HG02938 (cell line): ENCODE results near the gene NEK2.
A peak's percentile ranks its signal among the peaks of the same experiment; 100 is the strongest.
"Not testable (repeated sequence)": the region's sequence is repeated elsewhere in the genome, so short reads cannot be mapped to it uniquely, and the experiment has no call there.

Source experiments
- ATAC-seq: cut with Tn5 transposase; IDR thresholded peaks from one replicate; pipeline ENCODE4 v1.9.1; 2021; ENCODE audit warnings: mild to moderate bottlenecking, moderate library complexity; ENCODE audit not compliant: unreplicated experiment

NEK2 gene

DNA sequence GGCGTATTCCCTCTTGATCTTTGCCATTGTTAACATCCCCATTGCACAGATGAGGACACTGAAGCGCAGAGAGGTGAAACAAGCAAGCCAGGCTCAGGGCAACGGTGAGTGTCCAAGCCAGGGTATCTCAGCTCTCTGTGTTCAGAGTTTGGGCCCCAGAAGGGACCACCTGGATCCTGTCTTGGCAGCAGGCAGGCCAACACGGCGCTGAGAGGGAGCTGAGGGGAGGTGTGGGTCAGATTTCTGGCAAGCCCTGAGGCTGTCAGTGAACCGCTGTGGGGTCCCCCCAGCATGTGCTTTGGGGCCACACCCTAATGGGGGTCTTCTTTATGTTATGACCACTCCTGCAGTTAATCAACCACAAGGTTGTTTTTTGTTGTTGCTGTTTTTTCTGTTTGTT lies 23.1 kb downstream of the NEK2 start:
- no peak for ATAC-seq

DNA sequence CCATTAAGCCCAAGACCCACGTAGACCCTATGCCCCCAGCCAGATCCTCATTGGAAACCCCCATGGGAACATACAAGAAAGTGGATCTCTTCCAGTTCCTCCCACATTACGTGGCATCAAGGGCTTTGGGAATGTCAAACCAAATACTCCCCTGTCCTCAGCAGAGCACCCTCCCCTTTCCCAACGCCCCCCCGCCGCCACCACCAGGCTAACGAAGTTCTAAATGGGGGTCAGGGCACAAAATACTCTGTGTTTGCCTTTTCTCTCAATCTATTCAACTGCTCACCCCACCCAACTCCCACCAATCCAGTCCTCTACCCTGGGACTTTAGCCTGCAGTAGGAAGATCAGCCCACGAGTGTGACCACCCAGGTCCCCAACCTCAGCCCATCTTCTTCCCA lies 24.5 kb downstream of the NEK2 start:
- ATAC-seq = no peak

DNA sequence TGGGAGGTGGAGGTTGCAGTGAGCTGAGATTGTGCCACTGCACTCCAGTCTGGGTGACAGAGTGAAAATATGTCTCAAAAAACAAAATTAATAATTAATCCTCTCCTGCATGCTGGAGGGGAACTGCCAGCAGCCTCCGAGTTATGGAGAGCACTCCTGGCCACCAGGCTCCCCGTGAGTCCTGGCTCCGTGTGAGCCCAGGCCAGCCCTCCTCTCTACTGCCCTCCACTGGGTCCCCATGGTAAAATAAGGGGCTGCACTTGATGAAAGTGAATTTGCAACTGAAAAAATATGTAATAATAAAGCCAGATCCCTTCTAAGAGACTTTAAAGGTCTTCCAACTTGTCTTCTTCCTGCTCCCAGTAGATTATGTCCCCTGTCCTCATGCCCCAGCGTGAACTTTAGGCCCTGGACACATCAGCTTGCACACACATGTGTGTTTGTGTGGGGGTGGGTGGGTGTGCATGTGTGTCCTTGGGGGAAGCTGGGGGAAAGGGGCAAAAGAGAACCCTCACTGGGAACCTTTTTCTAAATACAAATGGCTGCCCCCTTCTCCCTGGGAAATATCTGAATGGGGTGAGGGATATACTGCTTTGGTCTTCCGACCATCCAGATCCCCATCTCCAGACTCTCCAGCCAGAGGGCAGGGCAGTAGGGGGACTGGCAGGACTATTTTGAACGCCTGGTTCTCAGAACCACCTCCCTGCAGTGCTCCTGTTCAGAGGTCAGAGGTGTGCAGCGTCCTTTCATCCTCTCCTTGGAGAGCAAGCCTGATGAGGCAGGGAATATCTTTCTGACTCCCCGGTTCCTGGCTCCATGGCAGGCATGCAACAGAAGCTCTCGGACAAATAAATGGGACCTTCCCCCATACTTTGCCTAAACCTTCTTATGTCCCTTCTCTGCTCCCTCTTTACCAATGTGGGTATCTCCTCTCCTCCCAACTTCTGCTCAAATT lies 26.2 kb downstream of the NEK2 start:
- ATAC-seq = peak; percentile 52

DNA sequence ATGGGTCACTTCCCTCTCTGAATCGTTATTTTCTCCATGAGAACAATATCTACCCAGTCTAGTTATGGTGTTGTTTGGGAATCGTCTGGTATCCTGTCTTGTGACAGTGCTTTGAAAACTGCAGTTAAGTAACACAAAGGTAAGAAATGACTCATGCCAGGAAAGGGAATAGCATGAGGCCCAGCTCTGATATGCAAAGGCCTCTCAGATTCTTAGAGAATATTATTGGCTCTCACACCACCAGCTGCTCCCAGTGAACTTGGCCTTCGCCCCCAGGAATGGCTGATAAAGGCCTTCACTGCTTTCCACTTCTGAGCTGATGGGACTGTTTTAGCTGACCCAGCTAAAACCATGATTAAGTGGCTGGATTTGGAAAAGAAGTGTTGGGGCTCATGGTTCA lies 27.1 kb downstream of the NEK2 start:
- no peak for ATAC-seq

DNA sequence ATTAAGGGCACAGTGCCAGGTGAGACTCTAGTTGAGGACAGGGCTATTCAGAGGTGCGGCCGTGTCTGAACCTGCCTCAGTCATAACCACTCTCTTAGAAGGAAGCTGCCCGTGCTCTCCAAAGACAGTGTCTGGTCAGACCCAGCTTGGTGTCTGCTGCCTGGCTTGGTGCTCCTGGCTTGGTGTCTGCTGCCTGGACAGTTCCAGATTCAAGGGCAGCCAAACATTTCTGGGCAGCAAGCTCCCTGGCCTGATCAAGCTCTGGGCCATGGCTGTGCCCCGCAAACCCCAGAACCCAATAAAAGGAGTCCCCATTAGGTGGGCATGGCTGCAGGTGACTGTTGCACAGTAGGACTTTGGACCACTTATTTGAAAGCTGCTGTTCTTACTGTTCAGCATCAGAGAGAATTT lies 27.7 kb downstream of the NEK2 start:
- ATAC-seq = no peak

DNA sequence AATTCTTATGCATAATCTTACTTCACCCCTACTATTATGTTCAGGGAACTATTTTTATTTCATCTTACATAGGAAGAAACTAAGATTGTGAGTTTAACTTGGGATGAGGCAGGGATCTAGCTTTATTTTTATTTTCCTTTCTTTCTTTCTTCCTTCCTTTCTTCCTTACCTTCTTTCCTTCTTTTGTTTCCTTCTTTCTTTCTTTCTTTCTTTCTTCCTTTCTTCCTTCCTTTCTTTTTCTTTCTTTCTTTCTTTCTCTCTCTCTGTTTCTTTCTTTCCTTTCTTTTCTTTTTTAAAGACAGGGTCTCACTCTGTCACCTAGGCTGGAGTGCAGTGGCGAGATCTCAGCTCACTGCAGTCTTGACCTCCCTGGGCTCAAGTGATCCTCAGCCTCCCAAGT lies 28.9 kb downstream of the NEK2 start:
- ATAC-seq = no peak

DNA sequence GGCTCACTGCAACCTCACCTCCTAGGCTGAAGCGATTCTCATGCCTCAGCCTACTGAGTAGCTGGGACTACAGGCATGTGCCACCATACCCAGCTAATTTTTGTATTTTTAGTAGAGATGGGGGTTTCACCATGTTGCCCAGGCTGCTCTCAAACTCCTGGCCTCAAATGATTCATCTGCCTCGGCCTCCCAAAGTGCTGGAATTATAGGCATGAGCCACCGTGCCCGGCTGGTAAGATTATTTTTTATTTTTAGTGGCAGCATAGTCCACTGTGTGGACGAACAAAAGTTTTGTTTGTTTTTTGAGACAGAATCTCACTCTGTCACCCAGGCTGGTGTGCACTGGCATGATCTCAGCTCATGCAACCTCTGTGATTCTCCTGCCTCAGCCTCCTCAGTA lies 29.8 kb downstream of the NEK2 start:
- not testable (repeated sequence) for ATAC-seq

DNA sequence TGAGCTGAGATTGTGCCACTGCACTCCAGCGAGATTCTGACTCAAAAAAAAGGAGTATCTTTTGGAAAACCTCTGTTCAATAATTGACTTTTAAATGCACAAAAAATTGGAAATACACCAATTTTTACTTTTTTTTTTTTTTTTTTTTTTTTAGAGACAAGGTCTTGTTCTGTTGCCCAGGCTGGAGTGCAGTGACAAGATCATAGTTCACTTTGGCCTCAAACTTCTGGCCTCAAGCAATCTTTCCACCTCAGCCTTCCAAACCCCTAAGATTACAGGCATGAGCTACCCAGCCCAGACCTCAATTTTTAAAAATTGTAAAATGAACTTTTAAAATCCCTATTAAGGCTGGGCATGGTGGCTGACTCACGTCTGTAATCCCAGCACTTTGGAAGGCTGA lies 30.8 kb downstream of the NEK2 start:
- no peak for ATAC-seq

DNA sequence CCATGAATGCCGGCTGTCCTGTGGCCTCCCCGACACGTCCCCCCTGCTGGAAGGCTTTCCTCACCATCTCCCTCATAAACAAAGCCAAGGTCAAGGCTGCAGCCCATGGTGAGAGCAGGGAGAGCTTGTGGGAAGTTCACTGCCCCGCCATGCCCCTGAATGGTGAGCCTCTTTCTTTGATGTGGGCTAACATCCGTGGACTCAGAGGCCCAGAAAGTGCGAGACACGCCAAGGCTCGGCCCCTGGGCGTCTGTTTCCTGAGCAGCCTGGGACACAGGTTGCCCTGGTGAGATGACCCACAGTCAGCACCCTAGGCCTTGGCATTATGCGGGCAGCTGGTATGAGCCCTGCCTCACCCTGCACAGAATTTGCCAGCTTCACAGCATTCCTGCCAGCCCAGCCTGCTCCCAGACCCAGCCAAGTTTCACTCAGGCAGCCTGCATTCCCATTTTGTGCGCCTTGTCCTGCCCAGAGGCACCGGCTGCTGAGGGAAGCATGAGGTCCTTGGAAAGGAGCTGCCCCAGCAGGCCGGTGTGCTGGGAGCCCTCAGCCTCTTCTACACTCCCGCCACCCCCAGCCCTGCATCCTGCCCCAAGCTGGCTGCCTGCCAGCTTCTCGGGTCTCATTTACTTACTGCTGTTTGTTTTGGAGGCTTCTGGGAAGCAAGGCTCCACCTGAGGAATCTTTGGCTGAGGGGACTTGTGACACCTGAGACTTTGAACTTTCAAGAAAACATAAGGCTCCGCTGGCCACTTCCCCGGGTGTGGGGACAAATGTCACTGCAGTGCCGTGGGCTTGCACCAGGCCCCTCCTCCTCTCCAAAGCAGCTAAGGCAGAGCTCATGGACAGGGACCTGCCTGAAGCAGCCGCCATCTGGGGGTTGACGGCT lies 31.9 kb downstream of the NEK2 start:
- no peak for ATAC-seq

DNA sequence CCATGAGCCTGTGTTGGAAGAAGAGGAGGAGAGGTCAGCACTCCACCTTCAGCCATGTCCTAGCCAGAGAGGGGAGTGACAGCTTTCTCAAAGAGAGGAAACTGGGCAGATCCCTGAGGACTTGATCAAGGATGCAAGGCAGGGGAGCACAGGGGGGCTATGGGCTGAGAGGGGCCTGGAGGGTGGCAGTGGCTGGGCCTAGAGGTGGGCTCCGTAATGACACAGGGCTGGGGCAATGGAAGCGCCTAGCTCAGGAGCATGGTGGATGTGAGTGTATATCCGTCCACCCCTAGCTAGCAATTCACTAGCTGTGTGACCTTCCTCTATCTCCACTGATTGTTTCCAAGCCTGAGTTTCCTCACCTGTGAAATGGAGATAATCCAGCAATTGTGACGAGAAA lies 32.6 kb downstream of the NEK2 start:
- ATAC-seq = no peak

DNA sequence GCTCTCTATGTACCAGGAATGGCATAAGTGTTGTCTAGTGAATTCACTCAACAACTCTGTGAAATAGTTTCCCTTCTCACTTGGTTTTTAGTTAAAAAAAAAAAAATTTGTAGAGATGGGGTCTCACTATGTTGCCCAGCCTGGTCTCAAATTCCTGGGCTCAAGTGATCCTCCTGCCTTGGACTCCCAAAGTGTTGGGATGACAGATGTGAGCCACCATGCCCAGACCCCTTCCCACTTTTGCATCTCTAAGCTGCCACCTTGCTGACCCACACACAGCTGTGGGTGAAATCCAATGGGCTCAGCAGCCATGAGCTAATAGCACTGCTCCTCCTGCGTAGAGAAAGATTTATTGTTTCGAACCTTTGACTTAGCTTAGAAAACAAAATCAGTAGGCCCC lies 33.5 kb downstream of the NEK2 start:
- no peak for ATAC-seq

DNA sequence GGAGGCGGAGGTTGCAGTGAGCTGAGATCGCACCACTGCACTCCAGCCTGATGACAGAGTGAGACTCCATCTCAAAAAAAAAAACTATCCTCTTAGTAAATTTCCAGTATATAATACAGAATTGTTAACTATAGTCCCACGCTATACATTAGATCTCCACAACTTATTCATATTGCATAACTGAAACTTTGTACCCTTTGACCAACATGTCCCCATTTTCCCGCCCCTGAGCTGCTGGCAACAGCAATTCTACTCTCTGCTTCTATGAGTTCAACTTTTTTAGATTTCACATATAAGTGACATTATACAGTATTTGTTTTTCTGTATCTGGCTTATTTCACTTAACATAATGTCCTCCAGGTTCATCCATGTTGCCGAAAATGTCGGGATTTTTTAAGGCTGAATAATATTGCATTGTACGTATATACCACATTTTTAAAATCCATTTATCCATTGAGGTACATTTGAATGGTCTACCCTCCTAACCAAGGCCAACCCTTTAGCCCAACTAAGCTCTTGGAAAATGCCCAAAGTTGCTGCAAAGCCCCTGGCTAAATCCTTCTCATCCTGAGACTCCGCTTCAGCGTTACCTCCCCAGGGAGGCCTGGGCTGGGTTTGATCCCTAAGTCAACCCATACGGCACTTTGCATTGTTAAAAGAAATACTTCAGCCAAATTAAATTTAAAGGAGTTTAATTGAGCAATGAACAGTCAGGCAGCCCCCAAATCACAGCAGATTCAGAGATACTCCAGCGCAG lies 34.2 kb downstream of the NEK2 start:
- no peak for ATAC-seq

DNA sequence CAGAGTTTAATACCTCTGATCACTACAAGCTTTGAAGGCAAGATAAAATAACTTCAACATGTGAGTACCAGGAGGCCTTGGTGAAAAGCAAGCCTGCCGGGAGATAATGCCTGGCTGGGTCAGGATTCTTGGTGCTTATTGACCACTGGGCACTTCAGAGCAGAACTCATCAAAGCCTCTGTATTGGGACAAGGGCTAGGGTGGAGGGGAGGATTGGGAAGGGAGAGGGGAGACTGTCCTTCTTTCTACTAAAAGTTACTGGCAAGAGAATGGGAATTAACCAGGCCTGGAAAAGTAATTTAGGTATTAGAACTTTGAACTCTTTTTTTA lies 35.2 kb downstream of the NEK2 start:
- ATAC-seq = no peak

DNA sequence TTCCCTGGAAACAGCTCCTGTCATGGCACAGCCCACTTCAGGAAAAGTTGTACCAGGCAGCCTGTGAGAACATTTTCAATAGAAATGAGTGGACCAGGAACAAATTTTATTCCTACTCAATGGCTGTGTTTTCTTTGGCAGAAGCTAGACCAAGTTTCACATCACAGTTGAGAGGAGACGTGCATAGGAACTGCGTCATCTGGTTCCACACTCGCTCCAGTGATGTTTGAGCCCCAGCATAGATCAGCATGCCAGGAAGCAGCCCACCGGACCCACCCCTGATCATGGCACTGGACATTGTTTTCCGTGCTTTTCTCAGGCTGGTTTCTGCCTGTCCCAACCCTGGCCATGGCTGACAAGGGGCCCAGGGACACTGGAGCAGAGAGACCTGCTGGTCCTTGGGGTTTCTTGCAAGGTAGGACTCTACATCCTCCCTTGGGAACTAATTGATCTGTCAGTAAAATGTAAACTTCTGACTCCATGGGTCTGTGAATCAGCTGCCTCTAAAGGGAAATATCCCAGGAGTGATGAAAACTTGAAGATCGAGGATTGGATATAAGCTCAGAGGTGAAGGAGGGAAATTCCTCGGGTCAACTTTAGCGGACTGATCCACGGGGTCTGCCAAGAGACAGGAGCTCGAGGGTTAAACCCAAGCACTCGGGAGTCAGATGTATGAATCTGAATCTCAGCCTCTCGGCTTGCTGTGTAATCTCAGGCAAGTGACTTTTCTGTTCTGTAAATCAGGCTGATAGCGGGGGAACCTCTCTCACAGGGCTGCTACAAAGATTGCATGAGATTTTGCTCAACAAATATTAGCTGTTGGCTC lies 35.7 kb downstream of the NEK2 start:
- ATAC-seq = no peak

DNA sequence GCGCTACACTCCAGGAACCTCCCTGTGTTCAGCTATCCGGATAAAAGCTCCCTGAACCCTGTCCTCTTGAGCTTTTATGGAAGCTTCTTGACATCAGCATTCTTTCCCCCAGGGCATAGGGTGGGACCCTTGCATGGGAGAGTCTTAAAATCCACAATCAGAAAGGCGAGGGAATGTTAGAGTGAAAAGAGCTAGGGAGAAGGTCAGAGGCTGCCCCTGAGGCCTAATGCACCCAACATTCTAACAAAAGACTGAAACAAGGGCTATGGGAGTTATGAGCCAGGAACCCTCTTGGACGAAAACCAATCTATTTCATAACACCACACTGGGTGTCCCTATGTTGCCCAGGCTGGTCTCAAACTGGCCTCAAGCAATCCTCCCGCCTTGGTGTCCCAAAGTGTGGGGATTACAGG lies 36.7 kb downstream of the NEK2 start:
- ATAC-seq = no peak

DNA sequence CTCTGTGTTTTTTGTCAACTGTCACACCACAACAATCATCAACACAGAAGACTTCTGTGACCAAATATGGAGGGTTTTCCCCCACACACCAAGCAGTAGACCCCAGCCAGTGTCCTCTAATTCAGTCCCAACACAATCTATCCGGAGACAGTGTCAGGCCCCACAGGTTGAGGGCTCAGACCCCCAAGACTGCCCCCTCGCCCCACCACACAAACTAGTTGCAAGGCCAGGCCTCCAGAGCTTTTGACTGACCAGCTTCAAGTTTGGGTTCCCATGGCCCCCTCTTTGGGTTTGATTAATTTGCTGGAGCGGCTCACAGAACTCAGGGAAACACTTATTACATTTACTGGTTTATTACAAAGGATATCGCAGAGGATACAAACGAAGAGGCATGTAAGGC lies 37.2 kb downstream of the NEK2 start:
- no peak for ATAC-seq

DNA sequence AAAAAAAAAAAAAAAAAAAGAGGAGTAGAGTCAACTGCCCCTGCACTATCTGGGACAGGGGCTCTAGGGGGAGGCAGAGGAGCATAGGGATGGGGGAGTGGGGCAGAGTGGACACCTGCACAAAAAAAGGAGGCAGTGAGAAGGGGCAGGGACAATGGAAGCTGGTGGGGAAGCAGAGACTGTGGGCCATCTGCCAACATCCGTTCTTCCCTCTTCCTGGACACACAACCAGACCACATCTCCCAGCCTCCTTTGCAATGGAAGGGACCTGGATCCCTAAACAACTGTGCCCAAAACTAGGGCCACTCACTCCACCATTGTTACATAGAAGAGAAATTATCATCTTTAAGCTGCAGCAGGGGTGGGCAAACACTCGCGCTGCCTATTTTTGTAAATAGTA lies 38.4 kb downstream of the NEK2 start:
- no peak for ATAC-seq

DNA sequence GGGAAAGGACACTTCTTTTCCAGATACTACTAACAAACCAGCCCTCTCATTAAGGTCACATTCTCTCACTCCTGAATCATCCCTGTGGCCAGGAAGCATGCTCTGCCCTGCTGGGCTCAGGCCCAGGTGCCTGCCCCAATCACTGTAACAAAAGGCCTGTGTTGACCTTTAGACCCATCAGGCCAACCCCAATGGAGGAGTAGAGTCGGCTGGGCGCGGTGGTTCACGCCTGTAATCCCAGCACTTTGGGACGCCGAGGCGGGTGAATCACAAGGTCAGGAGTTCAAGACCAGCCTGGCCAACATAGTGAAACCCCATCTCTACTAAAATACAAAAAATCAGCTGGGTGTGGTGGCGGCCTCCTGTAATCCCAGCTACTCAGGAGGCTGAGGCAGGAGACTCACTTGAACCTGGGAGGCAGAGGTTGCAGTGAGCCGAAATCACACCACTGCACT lies 38.8 kb downstream of the NEK2 start:
- ATAC-seq = not testable (repeated sequence)

DNA sequence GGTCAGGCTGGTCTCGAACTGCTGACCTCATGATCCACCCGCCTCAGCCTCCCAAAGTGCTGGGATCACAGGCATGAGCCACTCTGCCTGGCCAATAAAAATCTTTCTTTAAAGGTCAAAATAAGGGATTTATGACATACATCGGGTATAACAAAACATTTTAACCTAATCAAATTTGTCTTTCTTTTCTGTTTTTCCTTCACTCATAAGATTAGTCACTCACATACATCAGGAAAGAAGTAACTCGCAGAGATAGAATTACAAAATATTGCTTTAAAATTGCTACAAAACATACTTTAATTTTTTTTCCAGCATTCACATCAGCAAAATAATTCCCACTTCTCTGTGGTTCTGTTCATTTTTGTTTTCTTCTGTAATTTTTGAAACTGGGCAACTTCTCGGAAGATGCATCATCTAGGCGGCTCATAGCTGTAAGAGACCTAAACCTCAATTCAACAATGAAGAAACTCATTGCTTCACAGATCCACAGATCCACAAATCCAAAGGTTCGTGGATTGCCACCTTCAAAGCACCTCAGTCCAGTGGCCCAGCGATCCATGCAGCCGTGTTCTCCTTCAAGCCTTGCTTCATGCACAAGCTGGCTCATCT lies 39.7 kb downstream of the NEK2 start:
- ATAC-seq = no peak

DNA sequence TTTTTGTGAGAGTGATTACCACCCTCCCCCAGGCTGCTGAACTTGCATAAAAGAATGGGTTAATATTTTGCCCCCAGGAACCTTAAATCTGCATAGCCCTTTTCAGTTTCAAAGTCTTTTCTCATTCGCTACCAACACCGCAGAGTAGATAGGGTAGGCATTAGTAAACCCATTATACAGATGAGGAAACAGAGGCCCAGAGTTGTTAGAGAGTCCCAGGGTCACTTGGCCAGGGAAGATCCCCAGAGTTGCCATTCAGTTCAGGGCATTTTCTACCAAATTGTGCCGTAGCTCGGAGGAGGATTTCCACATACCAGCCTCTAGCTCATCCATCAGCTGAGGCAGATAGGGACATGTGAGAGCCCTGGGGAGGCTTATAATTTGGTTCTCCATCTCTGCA lies 40.5 kb downstream of the NEK2 start:
- ATAC-seq = no peak
